ENCODE data around the gene MCC. TPM values are rescaled to one million over a fixed set of nuclear protein-coding genes. Genes with fewer than 3 reads are reported as not detected.

The MCC gene
- total RNA-seq, 1 donor from 2014 or later: 33.9 TPM

DNA sequence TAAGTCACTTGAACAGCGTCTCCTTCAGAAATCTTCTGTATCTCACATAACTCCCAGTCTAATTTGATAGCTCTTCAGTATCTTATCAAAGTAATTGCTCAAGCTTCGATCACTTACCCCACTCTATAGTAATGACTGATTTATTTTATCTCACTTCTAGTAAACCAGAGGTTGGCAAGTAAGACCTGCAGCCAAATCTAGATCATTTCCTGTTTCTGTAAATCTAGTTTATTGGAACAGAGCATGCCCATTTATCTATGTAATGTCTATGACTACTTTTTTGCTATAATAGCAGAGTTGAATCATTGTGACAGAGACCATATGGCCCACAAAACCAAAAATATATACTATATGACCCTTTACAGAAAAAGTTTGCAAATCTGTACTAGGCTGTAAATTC, 93.6 kb downstream of the MCC start:
- H3K4me3 Mint-ChIP-seq: no peak overlapping the region
- H3K27ac Mint-ChIP-seq: no peak overlapping the region
- peaks cover 9% of the 10 kb centered on the region for H3K9me3 Mint-ChIP-seq
- TF ChIP-seq, protein P1, sequence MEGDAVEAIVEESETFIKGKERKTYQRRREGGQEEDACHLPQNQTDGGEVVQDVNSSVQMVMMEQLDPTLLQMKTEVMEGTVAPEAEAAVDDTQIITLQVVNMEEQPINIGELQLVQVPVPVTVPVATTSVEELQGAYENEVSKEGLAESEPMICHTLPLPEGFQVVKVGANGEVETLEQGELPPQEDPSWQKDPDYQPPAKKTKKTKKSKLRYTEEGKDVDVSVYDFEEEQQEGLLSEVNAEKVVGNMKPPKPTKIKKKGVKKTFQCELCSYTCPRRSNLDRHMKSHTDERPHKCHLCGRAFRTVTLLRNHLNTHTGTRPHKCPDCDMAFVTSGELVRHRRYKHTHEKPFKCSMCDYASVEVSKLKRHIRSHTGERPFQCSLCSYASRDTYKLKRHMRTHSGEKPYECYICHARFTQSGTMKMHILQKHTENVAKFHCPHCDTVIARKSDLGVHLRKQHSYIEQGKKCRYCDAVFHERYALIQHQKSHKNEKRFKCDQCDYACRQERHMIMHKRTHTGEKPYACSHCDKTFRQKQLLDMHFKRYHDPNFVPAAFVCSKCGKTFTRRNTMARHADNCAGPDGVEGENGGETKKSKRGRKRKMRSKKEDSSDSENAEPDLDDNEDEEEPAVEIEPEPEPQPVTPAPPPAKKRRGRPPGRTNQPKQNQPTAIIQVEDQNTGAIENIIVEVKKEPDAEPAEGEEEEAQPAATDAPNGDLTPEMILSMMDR (IDR thresholded peaks at IDR 0.05; ENCODE audit: unreplicated experiment): no peak
- no peaks in the 10 kb centered on the region for H3K36me3 Mint-ChIP-seq
- DNase-seq (ENCODE audit: low spot score in 2 of 2, unreplicated experiment in 2 of 2): no peak
- no peaks in the 10 kb centered on the region for H3K27me3 Mint-ChIP-seq (ENCODE audit: low read depth)
- H3K4me1 Mint-ChIP-seq: no peaks in the 10 kb centered on the region

DNA sequence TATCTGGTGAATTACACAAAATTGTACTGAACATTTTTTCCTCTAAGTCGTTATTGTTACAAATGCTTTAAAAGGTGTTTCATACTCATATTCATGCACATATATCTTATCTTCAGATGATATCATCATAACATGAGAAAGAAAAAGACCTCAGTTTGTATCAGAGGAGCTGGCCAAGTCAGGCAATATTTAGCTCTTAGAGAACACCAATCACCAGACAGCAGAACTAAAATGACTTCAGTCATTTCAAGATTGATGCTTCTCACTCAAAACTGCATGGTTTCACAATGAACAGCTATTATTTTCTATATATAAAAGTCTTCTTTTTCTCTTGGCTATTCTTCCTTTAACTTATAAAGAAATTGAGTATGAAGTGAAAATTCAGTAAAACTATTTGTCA, 98.0 kb downstream of the MCC start:
- no peak overlapping the region for H3K4me3 Mint-ChIP-seq
- H3K4me1 Mint-ChIP-seq: no peaks in the 10 kb centered on the region
- TF ChIP-seq, protein P1 (IDR thresholded peaks at IDR 0.05; ENCODE audit: unreplicated experiment): no peak
- H3K27me3 Mint-ChIP-seq (ENCODE audit: low read depth): no peaks in the 10 kb centered on the region
- H3K27ac Mint-ChIP-seq: no peak overlapping the region
- H3K9me3 Mint-ChIP-seq: no peaks in the 10 kb centered on the region
- DNase-seq (ENCODE audit: low spot score in 2 of 2, unreplicated experiment in 2 of 2): no peak
- no peaks in the 10 kb centered on the region for H3K36me3 Mint-ChIP-seq

DNA sequence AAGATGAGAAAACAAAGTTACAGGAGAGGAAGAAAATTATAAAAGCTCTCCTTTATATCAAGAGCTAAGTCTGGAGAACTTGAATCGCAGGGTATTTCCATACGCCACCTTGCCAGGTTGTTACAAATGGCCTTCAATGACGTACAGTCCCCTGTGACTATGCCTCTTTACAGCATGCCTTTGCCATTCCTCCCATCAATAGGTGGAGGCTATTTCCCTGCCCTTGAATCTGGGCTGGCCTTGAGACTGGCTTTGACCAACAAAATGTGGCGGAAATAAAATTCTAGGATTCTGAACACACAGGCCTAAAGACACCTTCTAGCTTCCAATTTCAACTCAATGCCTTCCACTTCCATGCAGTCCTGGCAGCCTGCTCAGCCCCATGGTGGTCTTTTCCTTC, 99.1 kb downstream of the MCC start:
- no peaks in the 10 kb centered on the region for H3K36me3 Mint-ChIP-seq
- no peak for DNase-seq (ENCODE audit: low spot score in 2 of 2, unreplicated experiment in 2 of 2)
- TF ChIP-seq, protein P1 (IDR thresholded peaks at IDR 0.05; ENCODE audit: unreplicated experiment): no peak
- no peaks in the 10 kb centered on the region for H3K27me3 Mint-ChIP-seq (ENCODE audit: low read depth)
- H3K4me3 Mint-ChIP-seq: no peak overlapping the region
- no peak overlapping the region for H3K27ac Mint-ChIP-seq
- no peaks in the 10 kb centered on the region for H3K9me3 Mint-ChIP-seq
- no peaks in the 10 kb centered on the region for H3K4me1 Mint-ChIP-seq

DNA sequence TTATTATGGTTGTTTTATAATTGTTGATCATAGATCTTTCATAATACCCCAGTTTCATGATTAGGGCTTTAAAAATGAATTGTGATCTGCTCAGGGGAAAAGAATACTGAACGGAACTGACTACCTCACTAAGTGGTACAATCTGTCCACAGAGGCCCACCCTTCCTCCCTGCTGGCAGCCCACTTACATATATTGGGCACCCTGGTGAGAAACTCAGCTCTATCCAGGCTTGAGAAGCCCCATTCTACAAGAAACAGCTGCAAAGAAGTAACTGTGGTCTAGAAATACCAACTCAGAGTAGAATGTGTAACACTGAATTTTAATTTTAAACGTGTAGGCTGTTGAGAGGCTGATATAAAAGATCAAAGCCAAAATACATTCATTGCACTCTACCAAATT, 100.4 kb downstream of the MCC start:
- H3K27ac Mint-ChIP-seq: no peak overlapping the region

DNA sequence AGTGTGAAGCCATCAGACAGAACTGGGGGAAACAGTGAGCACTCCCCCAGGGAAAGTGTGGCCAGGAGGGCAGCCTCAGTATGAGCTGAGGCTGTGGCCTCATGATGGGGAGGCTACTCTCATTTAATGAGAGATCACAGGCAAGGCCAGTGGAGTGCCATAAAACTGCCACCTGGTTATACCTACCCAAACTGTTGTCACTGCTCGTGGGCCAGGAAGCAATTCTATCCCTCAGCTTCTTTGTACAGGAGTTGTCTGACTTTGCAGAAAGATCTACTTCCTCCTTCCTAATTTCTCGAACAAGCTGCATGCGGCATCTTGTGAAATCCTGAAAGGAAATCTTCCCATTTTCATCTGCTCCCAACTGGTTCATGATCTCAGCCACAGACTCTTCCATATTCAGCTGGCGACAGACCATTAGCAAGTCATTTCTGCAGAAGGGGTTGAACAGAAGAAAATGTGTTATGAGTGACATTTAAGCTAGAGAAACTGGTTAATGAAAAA, 103.4 kb downstream of the MCC start:
- no peaks in the 10 kb centered on the region for H3K36me3 Mint-ChIP-seq
- no peak for DNase-seq (ENCODE audit: low spot score in 2 of 2, unreplicated experiment in 2 of 2)
- H3K27me3 Mint-ChIP-seq (ENCODE audit: low read depth): no peaks in the 10 kb centered on the region
- H3K4me1 Mint-ChIP-seq: peaks cover 16% of the 10 kb centered on the region
- no peak overlapping the region for H3K4me3 Mint-ChIP-seq
- H3K9me3 Mint-ChIP-seq: no peaks in the 10 kb centered on the region
- TF ChIP-seq, protein P1 (IDR thresholded peaks at IDR 0.05; ENCODE audit: unreplicated experiment): no peak
- H3K27ac Mint-ChIP-seq: no peak overlapping the region

More for the DNA sequence above, 100.4 kb downstream of the MCC start:
- DNase-seq (ENCODE audit: low spot score in 2 of 2, unreplicated experiment in 2 of 2): no peak
- Mint-ChIP-seq H3K9me3 (no peaks in the 10 kb centered on the region), H3K4me1 (peaks cover 2% of the 10 kb centered on the region), H3K36me3 (no peaks in the 10 kb centered on the region), H3K4me3 (no peak overlapping the region), H3K27me3 (ENCODE audit: low read depth) (no peaks in the 10 kb centered on the region)
- TF ChIP-seq, protein P1 (IDR thresholded peaks at IDR 0.05; ENCODE audit: unreplicated experiment): no peak

DNA sequence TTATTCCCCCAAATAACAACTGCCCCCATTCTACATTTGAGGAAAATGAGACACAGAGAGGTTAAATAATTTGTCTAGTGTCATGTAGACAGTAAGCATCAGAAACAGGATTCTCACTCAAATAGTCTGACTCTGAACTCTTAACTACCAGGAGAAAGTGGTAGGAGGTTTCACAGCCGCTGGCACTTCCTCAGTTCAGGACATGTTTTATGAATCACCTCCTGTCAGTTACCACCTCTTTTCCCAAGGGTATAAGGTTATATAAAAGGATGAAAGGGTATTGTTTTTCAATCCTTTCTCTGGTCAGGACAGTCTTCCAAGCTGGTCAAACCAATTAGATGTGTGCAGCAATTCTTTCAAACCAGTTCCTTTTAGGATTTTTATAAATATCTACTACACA, 105.5 kb downstream of the MCC start:
- Mint-ChIP-seq H3K9me3 (no peaks in the 10 kb centered on the region), H3K27ac (no peak overlapping the region), H3K27me3 (ENCODE audit: low read depth) (no peaks in the 10 kb centered on the region), H3K4me1 (peaks cover 20% of the 10 kb centered on the region), H3K4me3 (no peak overlapping the region), H3K36me3 (no peaks in the 10 kb centered on the region)
- TF ChIP-seq, protein P1 (IDR thresholded peaks at IDR 0.05; ENCODE audit: unreplicated experiment): no peak
- DNase-seq (ENCODE audit: low spot score in 2 of 2, unreplicated experiment in 2 of 2): no peak

Data from mesothelial cell of epicardium (in vitro differentiated cells).